Measurements from ENCODE around the gene INTS1.

INTS1 gene

DNA sequence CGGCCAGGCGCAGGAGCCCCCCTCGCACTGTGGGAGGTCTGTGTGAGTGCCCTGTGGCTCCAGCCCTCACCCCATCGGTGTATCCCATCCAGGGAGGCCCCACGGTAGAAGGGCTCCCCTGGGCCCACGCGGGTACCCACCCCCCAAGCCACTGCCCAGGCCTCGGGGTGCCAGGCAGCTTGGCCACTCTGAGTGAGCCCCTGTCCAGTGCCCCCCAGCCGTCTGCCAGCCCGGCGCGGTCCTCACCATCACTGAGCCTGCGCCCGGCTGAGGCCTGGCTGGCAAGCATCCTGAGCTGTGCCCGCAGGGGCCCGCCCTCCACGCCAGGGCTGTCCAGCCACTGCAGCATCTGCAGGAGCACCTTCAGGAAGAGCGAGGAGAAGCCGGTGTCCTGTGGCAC, 25.7 kb downstream of the INTS1 start:
- ChIA-PET POLR2A (no interaction called here), CTCF (no interaction called here)

DNA sequence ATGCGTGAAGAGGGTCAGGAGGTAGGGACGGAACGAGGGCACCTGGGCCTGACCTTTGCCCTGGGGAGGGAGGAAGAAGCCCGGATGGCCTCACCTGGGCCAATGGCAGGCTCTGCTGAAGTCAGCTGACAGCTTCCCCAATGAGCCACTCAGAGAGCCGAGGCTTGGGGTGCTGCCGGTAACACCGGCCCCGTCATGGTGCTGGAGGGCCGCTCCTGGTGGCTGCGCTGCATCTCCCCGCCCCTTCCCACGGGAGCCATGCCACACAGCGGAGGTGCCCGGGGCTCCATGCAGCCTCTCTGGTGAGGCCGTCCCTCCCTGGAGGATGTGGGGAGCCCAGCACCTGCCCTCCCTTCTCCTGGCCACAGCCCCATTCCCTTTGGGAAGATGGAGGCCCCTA, 27.3 kb downstream of the INTS1 start:
- POLR2A ChIA-PET: no interaction called here
- CTCF ChIA-PET: no interaction called here
- no peak for DNase-seq (ENCODE audit: extremely low spot score)
- TF ChIP-seq, protein P1, sequence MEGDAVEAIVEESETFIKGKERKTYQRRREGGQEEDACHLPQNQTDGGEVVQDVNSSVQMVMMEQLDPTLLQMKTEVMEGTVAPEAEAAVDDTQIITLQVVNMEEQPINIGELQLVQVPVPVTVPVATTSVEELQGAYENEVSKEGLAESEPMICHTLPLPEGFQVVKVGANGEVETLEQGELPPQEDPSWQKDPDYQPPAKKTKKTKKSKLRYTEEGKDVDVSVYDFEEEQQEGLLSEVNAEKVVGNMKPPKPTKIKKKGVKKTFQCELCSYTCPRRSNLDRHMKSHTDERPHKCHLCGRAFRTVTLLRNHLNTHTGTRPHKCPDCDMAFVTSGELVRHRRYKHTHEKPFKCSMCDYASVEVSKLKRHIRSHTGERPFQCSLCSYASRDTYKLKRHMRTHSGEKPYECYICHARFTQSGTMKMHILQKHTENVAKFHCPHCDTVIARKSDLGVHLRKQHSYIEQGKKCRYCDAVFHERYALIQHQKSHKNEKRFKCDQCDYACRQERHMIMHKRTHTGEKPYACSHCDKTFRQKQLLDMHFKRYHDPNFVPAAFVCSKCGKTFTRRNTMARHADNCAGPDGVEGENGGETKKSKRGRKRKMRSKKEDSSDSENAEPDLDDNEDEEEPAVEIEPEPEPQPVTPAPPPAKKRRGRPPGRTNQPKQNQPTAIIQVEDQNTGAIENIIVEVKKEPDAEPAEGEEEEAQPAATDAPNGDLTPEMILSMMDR (IDR thresholded peaks at IDR 0.05; ENCODE audit: control extremely low read depth, extremely low read depth, low read depth, missing control alignments): no peak

More for the DNA sequence above, 25.7 kb downstream of the INTS1 start:
- TF ChIP-seq, protein P1 (IDR thresholded peaks at IDR 0.05; ENCODE audit: control extremely low read depth, extremely low read depth, low read depth, missing control alignments): no peak
- DNase-seq (ENCODE audit: extremely low spot score): no peak

DNA sequence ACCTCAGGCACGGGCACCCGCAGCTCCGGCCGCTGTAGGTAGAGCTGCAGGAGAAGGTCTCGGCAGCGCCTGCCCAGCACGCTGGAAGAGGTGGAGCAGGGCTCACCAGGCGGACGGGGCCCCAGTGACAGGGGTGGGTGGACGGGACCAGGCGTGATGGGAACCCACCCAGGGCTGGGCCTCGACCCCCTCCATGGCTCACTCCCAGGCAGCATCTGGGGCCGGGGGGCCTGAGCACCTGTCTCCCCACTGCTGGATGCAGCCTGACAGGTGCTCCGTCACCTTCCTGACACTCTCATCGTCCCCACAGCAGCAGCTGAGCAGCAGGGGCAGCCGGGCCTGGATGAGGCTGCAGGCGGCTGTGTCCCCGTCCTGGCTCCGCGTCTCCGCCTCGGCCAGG, 28.2 kb downstream of the INTS1 start:
- TF ChIP-seq, protein P1 (IDR thresholded peaks at IDR 0.05; ENCODE audit: control extremely low read depth, extremely low read depth, low read depth, missing control alignments): no peak
- POLR2A ChIA-PET: no interaction called here
- CTCF ChIA-PET: interaction anchor here (2.5 to 4.7 kb wide), 3 partner anchors 14 to 250 kb away, joined by 22 to 40 read pairs (median 26); partner anchors contain the start of gene MICALL2
- no peak for DNase-seq (ENCODE audit: extremely low spot score)

DNA sequence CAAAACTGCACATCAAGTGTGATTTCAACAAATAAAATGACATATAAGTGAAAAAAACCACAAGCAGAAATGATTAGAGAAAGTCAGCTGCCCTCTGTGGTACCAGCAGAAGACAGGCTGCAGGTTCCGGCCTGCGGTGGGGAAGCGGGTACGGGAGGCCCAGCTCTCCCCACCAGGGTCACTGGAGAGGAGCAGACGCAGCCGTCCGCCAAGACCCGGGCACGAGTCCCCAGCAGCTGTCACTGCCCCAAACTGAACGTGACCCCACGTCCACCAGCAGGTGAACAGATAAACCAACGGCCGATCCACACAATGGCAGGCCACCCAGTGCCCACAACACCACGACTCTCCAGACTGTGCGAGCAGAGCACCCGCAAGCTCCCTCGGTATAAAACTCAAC, 28.8 kb downstream of the INTS1 start:
- ChIA-PET CTCF (interaction anchor here (0.9 to 4.7 kb wide), 9 partner anchors 14 to 254 kb away, joined by 3 to 40 read pairs (median 7); partner anchors contain the start of gene MICALL2), POLR2A (no interaction called here)
- DNase-seq (ENCODE audit: extremely low spot score): no peak
- TF ChIP-seq, protein P1 (IDR thresholded peaks at IDR 0.05; ENCODE audit: control extremely low read depth, extremely low read depth, low read depth, missing control alignments): no peak

DNA sequence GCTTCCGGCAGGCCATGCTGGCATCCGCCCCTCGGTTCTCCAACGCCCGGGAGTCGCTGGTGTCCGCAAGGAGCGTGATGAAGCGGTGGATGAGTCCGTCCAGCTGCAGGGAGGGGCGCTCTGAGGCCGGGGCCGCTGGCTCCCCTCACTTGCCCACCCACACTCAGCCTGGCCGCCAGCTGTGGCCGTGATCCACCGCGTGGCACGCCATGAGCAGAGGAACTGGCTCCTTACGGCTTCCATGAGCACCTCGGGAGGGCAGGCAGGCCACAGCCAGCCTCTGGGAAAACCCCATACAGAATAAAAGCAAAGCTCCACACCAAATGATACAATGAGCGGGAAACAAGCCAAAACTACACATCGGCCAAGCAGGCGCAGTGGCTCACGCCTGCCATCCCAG, 29.5 kb downstream of the INTS1 start:
- POLR2A ChIA-PET: no interaction called here

DNA sequence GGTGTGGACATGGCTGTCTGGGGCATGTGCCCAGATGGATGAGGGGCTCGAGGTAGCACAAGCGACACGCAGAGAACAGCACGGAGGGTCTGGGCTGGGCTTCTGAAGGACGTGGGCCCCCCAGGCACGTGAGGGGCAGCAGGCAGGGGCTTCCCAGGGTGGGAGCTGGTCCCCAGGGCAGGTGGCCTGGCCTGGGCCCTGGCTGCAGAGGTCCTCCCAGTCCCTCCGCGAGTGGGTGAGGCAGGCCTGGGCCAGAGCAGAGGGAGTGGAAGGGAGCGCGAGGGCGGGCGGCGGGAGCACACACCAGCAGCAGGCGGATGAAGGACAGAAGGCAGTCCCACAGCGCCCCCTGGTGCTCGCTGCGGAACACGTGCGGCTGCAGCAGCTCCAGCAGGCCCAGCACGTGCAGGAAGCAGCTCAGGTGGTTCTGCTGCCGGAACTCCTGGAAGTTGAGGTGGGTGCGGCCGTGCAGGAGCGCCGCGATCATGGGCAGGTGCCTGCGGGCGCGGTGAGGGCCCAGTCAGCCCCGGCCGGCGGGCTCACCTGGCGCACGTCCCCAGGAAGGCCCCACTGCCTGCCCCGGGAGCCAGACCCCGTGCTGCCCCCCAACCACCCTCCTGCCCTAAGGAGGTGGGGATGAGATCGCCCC, 30.2 kb downstream of the INTS1 start:
- ChIA-PET CTCF (interaction anchor here (0.6 to 4.7 kb wide), 26 partner anchors 8 to 298 kb away, joined by 3 to 40 read pairs (median 4); partner anchors contain the start of gene MICALL2), POLR2A (no interaction called here)
- TF ChIP-seq, protein P1 (IDR thresholded peaks at IDR 0.05; ENCODE audit: control extremely low read depth, extremely low read depth, low read depth, missing control alignments): peak; percentile 96
- DNase-seq (ENCODE audit: extremely low spot score): peak; percentile 92

More for the DNA sequence above, 29.5 kb downstream of the INTS1 start:
- no peak for DNase-seq (ENCODE audit: extremely low spot score)
- CTCF ChIA-PET: interaction anchor here (0.6 to 4.7 kb wide), 26 partner anchors 8 to 299 kb away, joined by 3 to 40 read pairs (median 4); partner anchors contain the start of gene MICALL2
- TF ChIP-seq, protein P1 (IDR thresholded peaks at IDR 0.05; ENCODE audit: control extremely low read depth, extremely low read depth, low read depth, missing control alignments): no peak

Measured in GM10248 (cell line).